WTC11 (cell line): Measurements from ENCODE around the gene NRXN3. TPM values are rescaled to one million over a fixed set of nuclear protein-coding genes. Genes with fewer than 3 reads are reported as not detected.

ENCODE experiments used
- ATAC-seq: fragments of 200-7000 bp; cut with Tn5 transposase; 2 replicates; pipeline ENCODE4 v1.10.0; 2021; ENCODE audit warnings: mild to moderate bottlenecking, moderate library complexity
- CTCF ChIA-PET: fragments of 300-600 bp; sonication (Branson Sonifier 250); formaldehyde crosslinking; loops from one replicate; lab custom pipeline; 2021; ENCODE audit warnings: antibody characterized with exemption; lab: Charles Lee
- POLR2A ChIA-PET: fragments of 350-600 bp; sonication (Branson Sonifier 250); formaldehyde crosslinking; loops from one replicate; lab custom pipeline; 2021; ENCODE audit warnings: antibody characterized with exemption; lab: Charles Lee
- DNase-seq: peaks from one replicate; pipeline ENCODE4 v3.0.0; 2021; ENCODE audit warnings: low spot score
- H3K27ac Mint-ChIP-seq: 2 replicates; pipeline ENCODE4 v1.8.0; 2021; ENCODE audit warnings: mixed read lengths
- H3K27me3 Mint-ChIP-seq: 2 replicates; pipeline ENCODE4 v1.8.0; 2021; ENCODE audit warnings: low read depth, mild to moderate bottlenecking, moderate library complexity, mixed read lengths
- H3K36me3 Mint-ChIP-seq: 2 replicates; pipeline ENCODE4 v1.8.0; 2021; ENCODE audit warnings: mixed read lengths
- H3K4me1 Mint-ChIP-seq: 2 replicates; pipeline ENCODE4 v1.8.0; 2022; ENCODE audit warnings: mixed read lengths
- H3K4me3 Mint-ChIP-seq: 2 replicates; pipeline ENCODE4 v1.8.0; 2021; ENCODE audit warnings: mild to moderate bottlenecking, moderate library complexity, mixed read lengths
- H3K9me3 Mint-ChIP-seq: 2 replicates; pipeline ENCODE4 v1.8.0; 2021; ENCODE audit warnings: mixed read lengths
- ATF3 ChIP-seq: sonication (generic); formaldehyde crosslinking; conservative IDR thresholded peaks from 2 replicates; pipeline ENCODE4 v1.8.1; 2022; ENCODE audit warnings: mild to moderate bottlenecking, missing genetic modification reagents
- E2F4 ChIP-seq: sonication (generic); formaldehyde crosslinking; IDR thresholded peaks from 2 replicates; pipeline ENCODE4 v1.8.1; 2022; ENCODE audit warnings: low read depth, mild to moderate bottlenecking, moderate library complexity, missing genetic modification reagents, borderline replicate concordance
- ERG ChIP-seq: fragments of 250-450 bp; sonication (Bioruptor Pico); IDR thresholded peaks from 2 replicates; pipeline ENCODE4 v1.8.0; 2021; ENCODE audit warnings: mild to moderate bottlenecking
- ETV6 ChIP-seq: sonication (generic); formaldehyde crosslinking; IDR thresholded peaks from 2 replicates; pipeline ENCODE4 v1.8.1; 2022; ENCODE audit warnings: mild to moderate bottlenecking, missing genetic modification reagents
- FOXK1 ChIP-seq: sonication (generic); formaldehyde crosslinking; IDR thresholded peaks from 2 replicates; pipeline ENCODE4 v1.8.0; 2022; ENCODE audit warnings: mild to moderate bottlenecking, moderate library complexity, missing genetic modification reagents
- GRHL2 ChIP-seq: fragments of 250-450 bp; sonication (Bioruptor Pico); IDR thresholded peaks from 2 replicates; pipeline ENCODE4 v1.8.0; 2022; ENCODE audit warnings: mild to moderate bottlenecking, moderate library complexity; ENCODE audit not compliant: insufficient replicate concordance, severe bottlenecking
- HMGA2 ChIP-seq: fragments of 250-450 bp; sonication (Bioruptor Pico); IDR thresholded peaks from 2 replicates; pipeline ENCODE4 v1.4.0; 2021; ENCODE audit warnings: mild to moderate bottlenecking, moderate library complexity
- MLX ChIP-seq: sonication (generic); formaldehyde crosslinking; IDR thresholded peaks from 2 replicates; pipeline ENCODE4 v1.8.1; 2023; ENCODE audit warnings: mild to moderate bottlenecking, missing genetic modification reagents, moderate library complexity
- MXD4 ChIP-seq: fragments of 250-450 bp; sonication (Bioruptor Pico); IDR thresholded peaks from 2 replicates; pipeline ENCODE4 v1.8.0; 2021; ENCODE audit warnings: mild to moderate bottlenecking, moderate library complexity, borderline replicate concordance
- NFATC4 ChIP-seq: fragments of 250-450 bp; sonication (Bioruptor Pico); IDR thresholded peaks from 2 replicates; pipeline ENCODE4 v1.9.0; 2021; ENCODE audit warnings: mild to moderate bottlenecking
- NFE2L1 ChIP-seq: sonication (generic); formaldehyde crosslinking; IDR thresholded peaks from 2 replicates; pipeline ENCODE4 v1.8.1; 2023; ENCODE audit warnings: missing genetic modification reagents
- NR2C2 ChIP-seq: sonication (generic); formaldehyde crosslinking; IDR thresholded peaks from 2 replicates; pipeline ENCODE4 v1.8.0; 2022; ENCODE audit warnings: mild to moderate bottlenecking, missing genetic modification reagents
- NR3C1 ChIP-seq: sonication (generic); formaldehyde crosslinking; conservative IDR thresholded peaks from 2 replicates; pipeline ENCODE4 v1.8.1; 2023; ENCODE audit warnings: low read depth, mild to moderate bottlenecking, missing genetic modification reagents
- SOX15 ChIP-seq: fragments of 250-450 bp; sonication (Bioruptor Pico); IDR thresholded peaks from 2 replicates; pipeline ENCODE4 v1.9.0; 2021; ENCODE audit warnings: mild to moderate bottlenecking
- STAT6 ChIP-seq: sonication (generic); formaldehyde crosslinking; conservative IDR thresholded peaks from 2 replicates; pipeline ENCODE4 v1.8.1; 2023; ENCODE audit warnings: mild to moderate bottlenecking, low read depth, missing genetic modification reagents, moderate library complexity
- TCF7 ChIP-seq: sonication (generic); formaldehyde crosslinking; IDR thresholded peaks from 2 replicates; pipeline ENCODE4 v1.8.0; 2022; ENCODE audit warnings: mild to moderate bottlenecking, low read depth, missing genetic modification reagents, moderate library complexity
- TEAD4 ChIP-seq: sonication (generic); formaldehyde crosslinking; IDR thresholded peaks from 2 replicates; pipeline ENCODE4 v1.8.0; 2022; ENCODE audit warnings: mild to moderate bottlenecking, missing genetic modification reagents
- USF2 ChIP-seq: sonication (generic); formaldehyde crosslinking; IDR thresholded peaks from 2 replicates; pipeline ENCODE4 v1.8.1; 2023; ENCODE audit warnings: mild to moderate bottlenecking, missing genetic modification reagents, moderate library complexity
- ZMAT4 ChIP-seq: fragments of 250-450 bp; sonication (Bioruptor Pico); IDR thresholded peaks from 2 replicates; pipeline ENCODE4 v1.9.0; 2021; ENCODE audit warnings: mild to moderate bottlenecking
- ZNF121 ChIP-seq: sonication (generic); formaldehyde crosslinking; IDR thresholded peaks from 2 replicates; pipeline ENCODE4 v1.8.0; 2023; ENCODE audit warnings: missing genetic modification reagents
- ZNF219 ChIP-seq: sonication (generic); formaldehyde crosslinking; IDR thresholded peaks from 2 replicates; pipeline ENCODE4 v1.8.0; 2023; ENCODE audit warnings: missing genetic modification reagents, mild to moderate bottlenecking, borderline replicate concordance
- ZNF425 ChIP-seq: fragments of 250-450 bp; sonication (Bioruptor Pico); conservative IDR thresholded peaks from 2 replicates; pipeline ENCODE4 v1.9.0; 2021; ENCODE audit warnings: mild to moderate bottlenecking
- ZNF532 ChIP-seq: fragments of 250-450 bp; sonication (Bioruptor Pico); IDR thresholded peaks from 2 replicates; pipeline ENCODE4 v1.9.0; 2021; ENCODE audit warnings: mild to moderate bottlenecking, borderline replicate concordance
- total RNA-seq: library from RNA; stranded (reverse); gene quantifications from 3 replicates; pipeline ENCODE4 v1.2.3, GENCODE V29; 2021

Gene NRXN3
- total RNA-seq, 1 experiment from 2014 or later, result 3.0 TPM

GRCh38 chr14:79735121-79735520 is 1564.9 kb downstream of the NRXN3 start (continued):
- TF ChIP-seq ERG, result no peak
- TF ChIP-seq ZNF532 (CRISPR knock-in tag), result no peak
- no peak for TF ChIP-seq TCF7
- no peak for TF ChIP-seq HMGA2 (CRISPR knock-in tag)
- TF ChIP-seq, all 79 proteins: peak for 0

GRCh38 chr14:79740066-79740601 is 1570.0 kb downstream of the NRXN3 start:
- TF ChIP-seq NFATC4 (CRISPR knock-in tag) (no peak), ZNF425 (CRISPR knock-in tag) (no peak), TEAD4 (CRISPR knock-in tag) (no peak), USF2 (CRISPR knock-in tag) (no peak), MLX (no peak), STAT6 (no peak), TCF7 (no peak), MXD4 (no peak), ZNF219 (CRISPR knock-in tag) (no peak), ZNF121 (CRISPR knock-in tag) (no peak), GRHL2 (CRISPR knock-in tag) (no peak), NFE2L1 (CRISPR knock-in tag) (no peak), NR3C1 (CRISPR knock-in tag) (no peak), E2F4 (CRISPR knock-in tag) (no peak), ZMAT4 (CRISPR knock-in tag) (no peak), ETV6 (CRISPR knock-in tag) (no peak), SOX15 (CRISPR knock-in tag) (no peak), ATF3 (CRISPR knock-in tag) (no peak), NR2C2 (CRISPR knock-in tag) (no peak), FOXK1 (CRISPR knock-in tag) (no peak)
- TF ChIP-seq, all 79 proteins: peak for 0
- Mint-ChIP-seq H3K36me3 (peaks cover 37% of the 10 kb centered on the region), H3K4me1 (peaks cover 7% of the 10 kb centered on the region), H3K27me3 (no peaks in the 10 kb centered on the region; the same call in 1 of the 2 replicates), H3K9me3 (peaks cover 54% of the 10 kb centered on the region), H3K4me3 (no peak overlapping the region), H3K27ac (no peak overlapping the region)
- DNase-seq (no peak), ATAC-seq (no peak)
- ChIA-PET CTCF (no interaction called here), POLR2A (no interaction called here)
